K562 (cell line): ENCODE data around the gene SH3BGRL3. TPM values are rescaled to one million over a fixed set of nuclear protein-coding genes. Genes with fewer than 3 reads are reported as not detected.
A peak's percentile ranks its signal among the peaks of the same experiment; 100 is the strongest.

ENCODE experiments used
- CC2D1A ChIP-seq: fragments of 450-650 bp; IDR thresholded peaks from 2 replicates; pipeline ENCODE4 v1.6.1; 2017; ENCODE audit warnings: mild to moderate bottlenecking
- GABPA ChIP-seq: fragments of 200-800 bp; sonication (Bioruptor generic); conservative IDR thresholded peaks from 2 replicates; pipeline ENCODE4 v1.6.1; 2016; ENCODE audit warnings: low read depth, missing genetic modification characterization, missing compliant biosample characterization
- PTRF ChIP-seq: fragments of 450-650 bp; IDR thresholded peaks from 2 replicates; pipeline ENCODE4 v1.6.1; 2016; ENCODE audit warnings: mild to moderate bottlenecking, missing genetic modification characterization, missing compliant biosample characterization
- PURB ChIP-seq: sonication (generic); formaldehyde crosslinking; IDR thresholded peaks from 2 replicates; pipeline ENCODE4 v1.9.0; 2021; ENCODE audit warnings: low read depth, mild to moderate bottlenecking, missing genetic modification reagents
- SMARCA5 ChIP-seq: fragments of 450-650 bp; IDR thresholded peaks from 2 replicates; pipeline ENCODE4 v1.6.1; 2016
- SP1 ChIP-seq: sonication (generic); formaldehyde crosslinking; IDR thresholded peaks from 2 replicates; pipeline ENCODE4 v1.8.1; 2022; ENCODE audit warnings: mild to moderate bottlenecking, missing genetic modification reagents
- TAF15 ChIP-seq: fragments of 200-400 bp; formaldehyde crosslinking; IDR thresholded peaks from 2 replicates; pipeline ENCODE4 v1.6.1; 2017; ENCODE audit warnings: mild to moderate bottlenecking, low read depth, low read length, moderate library complexity
- TRIM24 ChIP-seq, 2 experiments: fragments of 450-650 bp; IDR thresholded peaks; 2 replicates each; pipeline ENCODE4 v1.6.1; 2016
- ZNF165 ChIP-seq: fragments of 250-450 bp; sonication (Bioruptor Pico); IDR thresholded peaks from 2 replicates; pipeline ENCODE4 v1.4.0; 2020; ENCODE audit warnings: borderline replicate concordance
- ZNF436 ChIP-seq: fragments of 250-450, 450-650 bp; sonication (Bioruptor Pico); formaldehyde crosslinking; IDR thresholded peaks from 2 replicates; pipeline ENCODE4 v1.7.0; 2020; ENCODE audit warnings: mild to moderate bottlenecking
- polyA plus RNA-seq, 8 experiments: library from polyadenylated mRNA; depleted of rRNA in 4 of 8; stranded (reverse) in 5 of 8; unstranded in 3 of 8; fragments of >200 nt; fragmentation: Nextera tagmentation in 2 of 8; fragmentation: Illumina TruSeq in 1 of 8; extraction: Ambion mirVana in 2 of 8; extraction: Trizol in 1 of 8; gene quantifications; 2 replicates each; pipeline versions ENCODE4 v1.2.1 to v1.2.3, GENCODE V29; 2011 to 2014; ENCODE audit warnings: inconsistent platforms in 1 of 8, missing spikeins in 1 of 8
- total RNA-seq, 7 experiments: library from RNA; depleted of rRNA in 6 of 7; stranded (reverse); fragments of >200 nt in 6 of 7; fragmentation: Illumina TruSeq in 2 of 7; extraction: Trizol in 2 of 7; gene quantifications; 2 replicates each; pipeline versions ENCODE4 v1.2.1 to v1.2.3, GENCODE V29; 2011 to 2021; ENCODE audit warnings: low replicate concordance in 1 of 7
- TF ChIP-seq, protein P1 (sequence below): fragments of 200-600 bp; sonication (generic); IDR thresholded peaks from one replicate; pipeline ENCODE4 v1.6.1; 2012; ENCODE audit warnings: mild to moderate bottlenecking, low read depth, low read length, inconsistent platforms
- TF ChIP-seq, protein P2 (sequence below): sonication (generic); formaldehyde crosslinking; IDR thresholded peaks from 2 replicates; pipeline ENCODE4 v1.8.0; 2022; ENCODE audit warnings: mild to moderate bottlenecking, low read depth, missing genetic modification reagents
- TF ChIP-seq, protein P3 (sequence below), 2 experiments: IDR thresholded peaks; 2 replicates each; pipeline ENCODE4 v1.6.1; 2011; ENCODE audit warnings: borderline replicate concordance in 1 of 2, control low read depth in 1 of 2, low read depth in 1 of 2, low read length in 1 of 2, mild to moderate bottlenecking in 1 of 2, mixed read lengths in 1 of 2, moderate library complexity in 1 of 2; ENCODE audit not compliant: insufficient read depth in 1 of 2, insufficient read length in 1 of 2, poor library complexity in 1 of 2, severe bottlenecking in 1 of 2; ENCODE audit errors: extremely low read depth in 1 of 2
- TF ChIP-seq, protein P4 (sequence below): sonication (generic); formaldehyde crosslinking; IDR thresholded peaks from 2 replicates; pipeline ENCODE4 v1.9.0; 2022; ENCODE audit warnings: mild to moderate bottlenecking, missing genetic modification reagents

Gene SH3BGRL3
- total and polyA plus RNA-seq, 9 of the 15 experiments (the other 6 are each of a cell fraction or from before 2014, with no cell fraction given) = 30.3 to 140 (median 54.2) TPM

DNA sequence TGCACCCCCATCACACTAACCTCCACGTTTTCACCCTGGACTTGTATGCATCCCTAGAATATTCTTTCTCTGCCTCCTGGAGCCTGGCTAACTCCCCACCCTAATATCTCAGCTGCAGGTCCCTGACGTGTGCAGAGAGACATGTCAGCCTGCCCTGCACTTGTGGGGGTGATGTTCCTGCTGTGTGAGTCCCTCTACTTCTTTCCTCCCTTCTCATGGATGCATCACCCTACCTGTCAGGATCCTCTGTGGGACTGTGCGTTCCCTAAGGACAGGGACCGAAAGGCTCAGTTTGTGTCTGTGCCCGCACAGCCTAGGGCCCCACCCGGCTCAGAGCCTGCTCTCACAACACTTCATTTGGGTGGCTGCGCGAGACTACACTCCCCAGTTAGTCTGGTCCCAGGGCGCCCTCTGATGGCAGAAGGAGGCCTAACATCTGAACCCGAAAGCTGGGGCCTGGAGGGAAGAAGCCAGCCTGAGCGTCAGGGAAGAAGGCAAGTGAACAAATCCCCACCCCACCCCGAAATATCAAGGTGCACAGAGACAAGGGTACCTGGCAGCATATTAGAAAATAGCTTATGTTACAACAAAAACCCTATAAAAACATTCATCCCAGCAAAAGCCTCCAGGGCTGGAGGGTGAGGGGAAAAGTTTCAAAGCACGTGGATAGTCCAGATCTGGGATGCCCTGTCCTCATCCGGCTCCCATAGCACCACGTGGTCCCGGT is 41.6 kb downstream of the SH3BGRL3 start (continued):
- TF ChIP-seq, protein P1, sequence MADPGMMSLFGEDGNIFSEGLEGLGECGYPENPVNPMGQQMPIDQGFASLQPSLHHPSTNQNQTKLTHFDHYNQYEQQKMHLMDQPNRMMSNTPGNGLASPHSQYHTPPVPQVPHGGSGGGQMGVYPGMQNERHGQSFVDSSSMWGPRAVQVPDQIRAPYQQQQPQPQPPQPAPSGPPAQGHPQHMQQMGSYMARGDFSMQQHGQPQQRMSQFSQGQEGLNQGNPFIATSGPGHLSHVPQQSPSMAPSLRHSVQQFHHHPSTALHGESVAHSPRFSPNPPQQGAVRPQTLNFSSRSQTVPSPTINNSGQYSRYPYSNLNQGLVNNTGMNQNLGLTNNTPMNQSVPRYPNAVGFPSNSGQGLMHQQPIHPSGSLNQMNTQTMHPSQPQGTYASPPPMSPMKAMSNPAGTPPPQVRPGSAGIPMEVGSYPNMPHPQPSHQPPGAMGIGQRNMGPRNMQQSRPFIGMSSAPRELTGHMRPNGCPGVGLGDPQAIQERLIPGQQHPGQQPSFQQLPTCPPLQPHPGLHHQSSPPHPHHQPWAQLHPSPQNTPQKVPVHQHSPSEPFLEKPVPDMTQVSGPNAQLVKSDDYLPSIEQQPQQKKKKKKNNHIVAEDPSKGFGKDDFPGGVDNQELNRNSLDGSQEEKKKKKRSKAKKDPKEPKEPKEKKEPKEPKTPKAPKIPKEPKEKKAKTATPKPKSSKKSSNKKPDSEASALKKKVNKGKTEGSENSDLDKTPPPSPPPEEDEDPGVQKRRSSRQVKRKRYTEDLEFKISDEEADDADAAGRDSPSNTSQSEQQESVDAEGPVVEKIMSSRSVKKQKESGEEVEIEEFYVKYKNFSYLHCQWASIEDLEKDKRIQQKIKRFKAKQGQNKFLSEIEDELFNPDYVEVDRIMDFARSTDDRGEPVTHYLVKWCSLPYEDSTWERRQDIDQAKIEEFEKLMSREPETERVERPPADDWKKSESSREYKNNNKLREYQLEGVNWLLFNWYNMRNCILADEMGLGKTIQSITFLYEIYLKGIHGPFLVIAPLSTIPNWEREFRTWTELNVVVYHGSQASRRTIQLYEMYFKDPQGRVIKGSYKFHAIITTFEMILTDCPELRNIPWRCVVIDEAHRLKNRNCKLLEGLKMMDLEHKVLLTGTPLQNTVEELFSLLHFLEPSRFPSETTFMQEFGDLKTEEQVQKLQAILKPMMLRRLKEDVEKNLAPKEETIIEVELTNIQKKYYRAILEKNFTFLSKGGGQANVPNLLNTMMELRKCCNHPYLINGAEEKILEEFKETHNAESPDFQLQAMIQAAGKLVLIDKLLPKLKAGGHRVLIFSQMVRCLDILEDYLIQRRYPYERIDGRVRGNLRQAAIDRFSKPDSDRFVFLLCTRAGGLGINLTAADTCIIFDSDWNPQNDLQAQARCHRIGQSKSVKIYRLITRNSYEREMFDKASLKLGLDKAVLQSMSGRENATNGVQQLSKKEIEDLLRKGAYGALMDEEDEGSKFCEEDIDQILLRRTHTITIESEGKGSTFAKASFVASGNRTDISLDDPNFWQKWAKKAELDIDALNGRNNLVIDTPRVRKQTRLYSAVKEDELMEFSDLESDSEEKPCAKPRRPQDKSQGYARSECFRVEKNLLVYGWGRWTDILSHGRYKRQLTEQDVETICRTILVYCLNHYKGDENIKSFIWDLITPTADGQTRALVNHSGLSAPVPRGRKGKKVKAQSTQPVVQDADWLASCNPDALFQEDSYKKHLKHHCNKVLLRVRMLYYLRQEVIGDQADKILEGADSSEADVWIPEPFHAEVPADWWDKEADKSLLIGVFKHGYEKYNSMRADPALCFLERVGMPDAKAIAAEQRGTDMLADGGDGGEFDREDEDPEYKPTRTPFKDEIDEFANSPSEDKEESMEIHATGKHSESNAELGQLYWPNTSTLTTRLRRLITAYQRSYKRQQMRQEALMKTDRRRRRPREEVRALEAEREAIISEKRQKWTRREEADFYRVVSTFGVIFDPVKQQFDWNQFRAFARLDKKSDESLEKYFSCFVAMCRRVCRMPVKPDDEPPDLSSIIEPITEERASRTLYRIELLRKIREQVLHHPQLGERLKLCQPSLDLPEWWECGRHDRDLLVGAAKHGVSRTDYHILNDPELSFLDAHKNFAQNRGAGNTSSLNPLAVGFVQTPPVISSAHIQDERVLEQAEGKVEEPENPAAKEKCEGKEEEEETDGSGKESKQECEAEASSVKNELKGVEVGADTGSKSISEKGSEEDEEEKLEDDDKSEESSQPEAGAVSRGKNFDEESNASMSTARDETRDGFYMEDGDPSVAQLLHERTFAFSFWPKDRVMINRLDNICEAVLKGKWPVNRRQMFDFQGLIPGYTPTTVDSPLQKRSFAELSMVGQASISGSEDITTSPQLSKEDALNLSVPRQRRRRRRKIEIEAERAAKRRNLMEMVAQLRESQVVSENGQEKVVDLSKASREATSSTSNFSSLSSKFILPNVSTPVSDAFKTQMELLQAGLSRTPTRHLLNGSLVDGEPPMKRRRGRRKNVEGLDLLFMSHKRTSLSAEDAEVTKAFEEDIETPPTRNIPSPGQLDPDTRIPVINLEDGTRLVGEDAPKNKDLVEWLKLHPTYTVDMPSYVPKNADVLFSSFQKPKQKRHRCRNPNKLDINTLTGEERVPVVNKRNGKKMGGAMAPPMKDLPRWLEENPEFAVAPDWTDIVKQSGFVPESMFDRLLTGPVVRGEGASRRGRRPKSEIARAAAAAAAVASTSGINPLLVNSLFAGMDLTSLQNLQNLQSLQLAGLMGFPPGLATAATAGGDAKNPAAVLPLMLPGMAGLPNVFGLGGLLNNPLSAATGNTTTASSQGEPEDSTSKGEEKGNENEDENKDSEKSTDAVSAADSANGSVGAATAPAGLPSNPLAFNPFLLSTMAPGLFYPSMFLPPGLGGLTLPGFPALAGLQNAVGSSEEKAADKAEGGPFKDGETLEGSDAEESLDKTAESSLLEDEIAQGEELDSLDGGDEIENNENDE = no peak
- TF ChIP-seq CC2D1A (peak; percentile 90; the same call in 1 of the 2 replicates), SP1 (CRISPR knock-in tag) (peak; percentile 82), ZNF436 (no peak), GABPA (tag) (no peak), SMARCA5 (no peak), TRIM24 (IDR thresholded peaks at IDR 0.05) (no peak), PTRF (no peak), PURB (CRISPR knock-in tag) (no peak), TAF15 (no peak), ZNF165 (CRISPR knock-in tag) (no peak)
- TF ChIP-seq, protein P2, sequence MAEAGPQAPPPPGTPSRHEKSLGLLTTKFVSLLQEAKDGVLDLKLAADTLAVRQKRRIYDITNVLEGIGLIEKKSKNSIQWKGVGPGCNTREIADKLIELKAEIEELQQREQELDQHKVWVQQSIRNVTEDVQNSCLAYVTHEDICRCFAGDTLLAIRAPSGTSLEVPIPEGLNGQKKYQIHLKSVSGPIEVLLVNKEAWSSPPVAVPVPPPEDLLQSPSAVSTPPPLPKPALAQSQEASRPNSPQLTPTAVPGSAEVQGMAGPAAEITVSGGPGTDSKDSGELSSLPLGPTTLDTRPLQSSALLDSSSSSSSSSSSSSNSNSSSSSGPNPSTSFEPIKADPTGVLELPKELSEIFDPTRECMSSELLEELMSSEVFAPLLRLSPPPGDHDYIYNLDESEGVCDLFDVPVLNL = no peak
- TF ChIP-seq, protein P3, sequence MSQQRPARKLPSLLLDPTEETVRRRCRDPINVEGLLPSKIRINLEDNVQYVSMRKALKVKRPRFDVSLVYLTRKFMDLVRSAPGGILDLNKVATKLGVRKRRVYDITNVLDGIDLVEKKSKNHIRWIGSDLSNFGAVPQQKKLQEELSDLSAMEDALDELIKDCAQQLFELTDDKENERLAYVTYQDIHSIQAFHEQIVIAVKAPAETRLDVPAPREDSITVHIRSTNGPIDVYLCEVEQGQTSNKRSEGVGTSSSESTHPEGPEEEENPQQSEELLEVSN (IDR thresholded peaks at IDR 0.05; ENCODE audit: borderline replicate concordance in 1 of 2, extremely low read depth in 1 of 2, insufficient read depth in 1 of 2, insufficient read length in 1 of 2, low read depth in 1 of 2, low read length in 1 of 2, poor library complexity in 1 of 2, severe bottlenecking in 1 of 2) = no peak
- TF ChIP-seq, protein P4, sequence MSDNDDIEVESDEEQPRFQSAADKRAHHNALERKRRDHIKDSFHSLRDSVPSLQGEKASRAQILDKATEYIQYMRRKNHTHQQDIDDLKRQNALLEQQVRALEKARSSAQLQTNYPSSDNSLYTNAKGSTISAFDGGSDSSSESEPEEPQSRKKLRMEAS (CRISPR knock-in tag) = peak; percentile 41; the same call in 1 of the 2 replicates
